ENCODE data around the gene RUFY4.

RUFY4 gene

DNA sequence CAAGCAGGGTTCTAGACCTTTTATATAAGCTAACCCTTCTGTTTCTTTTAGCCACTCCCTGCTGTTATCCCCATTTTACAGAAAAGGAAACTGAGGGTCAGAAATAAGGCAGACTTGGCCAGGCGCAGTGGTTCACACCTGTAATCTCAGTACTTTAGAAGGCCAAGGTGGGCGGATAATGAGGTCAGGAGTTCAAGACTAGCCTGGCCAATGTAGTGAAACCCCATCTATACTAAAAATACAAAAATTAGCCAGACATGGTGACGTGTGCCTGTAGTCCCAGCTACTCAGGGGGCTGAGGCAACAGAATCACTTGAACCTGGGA lies 14.3 kb downstream of the RUFY4 start:
- TF ChIP-seq TAF1 (IDR thresholded peaks at IDR 0.05; ENCODE audit: borderline replicate concordance, insufficient read depth, low read length) = no peak
- TF ChIP-seq, protein P1, sequence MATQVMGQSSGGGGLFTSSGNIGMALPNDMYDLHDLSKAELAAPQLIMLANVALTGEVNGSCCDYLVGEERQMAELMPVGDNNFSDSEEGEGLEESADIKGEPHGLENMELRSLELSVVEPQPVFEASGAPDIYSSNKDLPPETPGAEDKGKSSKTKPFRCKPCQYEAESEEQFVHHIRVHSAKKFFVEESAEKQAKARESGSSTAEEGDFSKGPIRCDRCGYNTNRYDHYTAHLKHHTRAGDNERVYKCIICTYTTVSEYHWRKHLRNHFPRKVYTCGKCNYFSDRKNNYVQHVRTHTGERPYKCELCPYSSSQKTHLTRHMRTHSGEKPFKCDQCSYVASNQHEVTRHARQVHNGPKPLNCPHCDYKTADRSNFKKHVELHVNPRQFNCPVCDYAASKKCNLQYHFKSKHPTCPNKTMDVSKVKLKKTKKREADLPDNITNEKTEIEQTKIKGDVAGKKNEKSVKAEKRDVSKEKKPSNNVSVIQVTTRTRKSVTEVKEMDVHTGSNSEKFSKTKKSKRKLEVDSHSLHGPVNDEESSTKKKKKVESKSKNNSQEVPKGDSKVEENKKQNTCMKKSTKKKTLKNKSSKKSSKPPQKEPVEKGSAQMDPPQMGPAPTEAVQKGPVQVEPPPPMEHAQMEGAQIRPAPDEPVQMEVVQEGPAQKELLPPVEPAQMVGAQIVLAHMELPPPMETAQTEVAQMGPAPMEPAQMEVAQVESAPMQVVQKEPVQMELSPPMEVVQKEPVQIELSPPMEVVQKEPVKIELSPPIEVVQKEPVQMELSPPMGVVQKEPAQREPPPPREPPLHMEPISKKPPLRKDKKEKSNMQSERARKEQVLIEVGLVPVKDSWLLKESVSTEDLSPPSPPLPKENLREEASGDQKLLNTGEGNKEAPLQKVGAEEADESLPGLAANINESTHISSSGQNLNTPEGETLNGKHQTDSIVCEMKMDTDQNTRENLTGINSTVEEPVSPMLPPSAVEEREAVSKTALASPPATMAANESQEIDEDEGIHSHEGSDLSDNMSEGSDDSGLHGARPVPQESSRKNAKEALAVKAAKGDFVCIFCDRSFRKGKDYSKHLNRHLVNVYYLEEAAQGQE (IDR thresholded peaks at IDR 0.05; ENCODE audit: insufficient read depth in 1 of 2, low read depth in 2 of 2, low read length in 2 of 2) = no peak
- TF ChIP-seq POLR2AphosphoS5 (IDR thresholded peaks at IDR 0.05; ENCODE audit: low read depth, low read length) = no peak
- no peak for TF ChIP-seq FOXP2 (optimal IDR thresholded peaks at IDR 0.05; ENCODE audit: borderline replicate concordance, extremely low read depth, extremely low read length, insufficient read depth)
- no peak for TF ChIP-seq SIN3A (IDR thresholded peaks at IDR 0.05; ENCODE audit: borderline replicate concordance, insufficient read depth, low read length)

- TF ChIP-seq FOXP2 (optimal IDR thresholded peaks at IDR 0.05; ENCODE audit: borderline replicate concordance, extremely low read depth, extremely low read length, insufficient read depth) = no peak
- no peak for TF ChIP-seq SIN3A (IDR thresholded peaks at IDR 0.05; ENCODE audit: borderline replicate concordance, insufficient read depth, low read length)
- TF ChIP-seq, protein P1 (IDR thresholded peaks at IDR 0.05; ENCODE audit: insufficient read depth in 1 of 2, low read depth in 2 of 2, low read length in 2 of 2) = no peak
- TF ChIP-seq TAF1 (IDR thresholded peaks at IDR 0.05; ENCODE audit: borderline replicate concordance, insufficient read depth, low read length) = no peak
- TF ChIP-seq POLR2AphosphoS5 (IDR thresholded peaks at IDR 0.05; ENCODE audit: low read depth, low read length) = no peak
Observed at GRCh38 chr2:218086478-218086877, 17.4 kb downstream of the RUFY4 start.

DNA sequence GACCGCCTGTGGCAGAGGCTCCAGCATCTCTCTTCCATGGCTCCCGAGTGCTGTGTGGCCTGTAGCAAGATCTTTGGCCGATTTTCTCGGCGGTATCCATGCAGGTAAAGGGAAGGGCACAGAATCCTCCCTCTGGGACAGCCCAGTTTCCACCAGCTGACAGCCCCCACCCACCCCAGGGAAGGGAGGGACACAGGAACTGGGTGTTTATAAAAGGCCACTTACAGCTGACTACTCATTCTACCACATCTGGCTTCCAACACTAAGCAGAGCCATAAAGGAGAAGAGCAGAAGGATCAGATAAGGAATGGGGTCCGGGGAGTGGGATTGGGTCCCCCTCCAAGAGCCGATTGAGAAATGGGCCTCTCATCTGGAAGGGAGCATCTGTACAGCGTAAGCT lies 20.2 kb downstream of the RUFY4 start:
- TF ChIP-seq SIN3A (IDR thresholded peaks at IDR 0.05; ENCODE audit: borderline replicate concordance, insufficient read depth, low read length) (no peak), TAF1 (IDR thresholded peaks at IDR 0.05; ENCODE audit: borderline replicate concordance, insufficient read depth, low read length) (no peak), POLR2AphosphoS5 (IDR thresholded peaks at IDR 0.05; ENCODE audit: low read depth, low read length) (no peak), FOXP2 (optimal IDR thresholded peaks at IDR 0.05; ENCODE audit: borderline replicate concordance, extremely low read depth, extremely low read length, insufficient read depth) (no peak)
- TF ChIP-seq, protein P1 (IDR thresholded peaks at IDR 0.05; ENCODE audit: insufficient read depth in 1 of 2, low read depth in 2 of 2, low read length in 2 of 2) = no peak

GRCh38 chr2:218091746-218092145 lies 22.7 kb downstream of the RUFY4 start:
- no peak for TF ChIP-seq FOXP2 (optimal IDR thresholded peaks at IDR 0.05; ENCODE audit: borderline replicate concordance, extremely low read depth, extremely low read length, insufficient read depth)
- no peak for TF ChIP-seq POLR2AphosphoS5 (IDR thresholded peaks at IDR 0.05; ENCODE audit: low read depth, low read length)
- TF ChIP-seq SIN3A (IDR thresholded peaks at IDR 0.05; ENCODE audit: borderline replicate concordance, insufficient read depth, low read length) = no peak
- TF ChIP-seq, protein P1 (IDR thresholded peaks at IDR 0.05; ENCODE audit: insufficient read depth in 1 of 2, low read depth in 2 of 2, low read length in 2 of 2) = no peak
- TF ChIP-seq TAF1 (IDR thresholded peaks at IDR 0.05; ENCODE audit: borderline replicate concordance, insufficient read depth, low read length) = no peak

DNA sequence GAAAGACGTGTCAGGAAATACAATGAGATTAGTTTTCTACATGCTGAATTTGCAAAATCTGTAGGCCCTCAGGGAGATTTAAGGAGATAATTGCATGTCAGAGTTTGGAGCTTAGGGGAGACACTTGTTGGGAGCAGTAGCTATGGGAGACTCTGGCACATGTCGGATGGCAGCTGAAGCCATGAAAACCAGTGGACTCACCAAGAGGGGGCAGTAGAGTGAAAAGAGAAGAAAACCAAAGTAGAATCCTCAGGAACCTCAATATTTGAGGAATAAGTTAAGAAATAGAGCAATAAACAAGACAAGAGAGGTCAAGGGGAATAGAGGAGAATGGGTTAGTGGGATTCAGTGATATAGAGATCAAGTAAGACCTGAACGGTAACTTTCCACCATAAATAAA lies 24.8 kb downstream of the RUFY4 start:
- no peak for TF ChIP-seq FOXP2 (optimal IDR thresholded peaks at IDR 0.05; ENCODE audit: borderline replicate concordance, extremely low read depth, extremely low read length, insufficient read depth)
- no peak for TF ChIP-seq TAF1 (IDR thresholded peaks at IDR 0.05; ENCODE audit: borderline replicate concordance, insufficient read depth, low read length)
- no peak for TF ChIP-seq SIN3A (IDR thresholded peaks at IDR 0.05; ENCODE audit: borderline replicate concordance, insufficient read depth, low read length)
- TF ChIP-seq, protein P1 (IDR thresholded peaks at IDR 0.05; ENCODE audit: insufficient read depth in 1 of 2, low read depth in 2 of 2, low read length in 2 of 2) = no peak
- TF ChIP-seq POLR2AphosphoS5 (IDR thresholded peaks at IDR 0.05; ENCODE audit: low read depth, low read length) = no peak
